ENCODE data around the gene ICAM3.
"Not testable (repeated sequence)": the region's sequence is repeated elsewhere in the genome, so short reads cannot be mapped to it uniquely, and the experiment has no call there.

The ICAM3 gene

DNA sequence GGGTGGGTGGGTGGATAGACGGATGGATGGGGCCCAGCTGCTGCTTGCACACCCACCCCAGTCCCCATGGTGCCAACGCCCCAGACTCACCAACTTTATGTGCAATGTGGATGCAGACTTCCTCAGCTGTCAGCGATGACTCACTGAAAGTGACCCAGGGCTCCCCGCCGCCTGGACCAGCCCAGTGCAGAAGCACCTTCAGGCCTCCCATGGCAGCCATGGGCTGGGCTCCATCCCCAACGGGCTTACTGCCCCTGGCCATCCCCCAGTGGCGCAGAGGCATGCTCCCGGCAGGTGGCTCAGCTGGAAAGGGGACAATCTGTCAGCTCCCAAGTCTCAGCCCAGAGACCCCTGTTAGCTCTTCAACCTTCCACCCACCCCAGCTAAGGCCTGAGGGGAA lies 38.7 kb upstream of the ICAM3 start:
- Mint-ChIP-seq H3K27ac (no peak overlapping the region), H3K4me3 (no peak overlapping the region), H3K4me1 (peaks cover 20% of the 10 kb centered on the region), H3K27me3 (ENCODE audit: low read depth, poor library complexity) (peaks cover 6% of the 10 kb centered on the region), H3K9me3 (no peaks in the 10 kb centered on the region), H3K36me3 (ENCODE audit: low read depth) (peaks cover 26% of the 10 kb centered on the region)
- DNase-seq: no peak
- TF ChIP-seq, protein P1, sequence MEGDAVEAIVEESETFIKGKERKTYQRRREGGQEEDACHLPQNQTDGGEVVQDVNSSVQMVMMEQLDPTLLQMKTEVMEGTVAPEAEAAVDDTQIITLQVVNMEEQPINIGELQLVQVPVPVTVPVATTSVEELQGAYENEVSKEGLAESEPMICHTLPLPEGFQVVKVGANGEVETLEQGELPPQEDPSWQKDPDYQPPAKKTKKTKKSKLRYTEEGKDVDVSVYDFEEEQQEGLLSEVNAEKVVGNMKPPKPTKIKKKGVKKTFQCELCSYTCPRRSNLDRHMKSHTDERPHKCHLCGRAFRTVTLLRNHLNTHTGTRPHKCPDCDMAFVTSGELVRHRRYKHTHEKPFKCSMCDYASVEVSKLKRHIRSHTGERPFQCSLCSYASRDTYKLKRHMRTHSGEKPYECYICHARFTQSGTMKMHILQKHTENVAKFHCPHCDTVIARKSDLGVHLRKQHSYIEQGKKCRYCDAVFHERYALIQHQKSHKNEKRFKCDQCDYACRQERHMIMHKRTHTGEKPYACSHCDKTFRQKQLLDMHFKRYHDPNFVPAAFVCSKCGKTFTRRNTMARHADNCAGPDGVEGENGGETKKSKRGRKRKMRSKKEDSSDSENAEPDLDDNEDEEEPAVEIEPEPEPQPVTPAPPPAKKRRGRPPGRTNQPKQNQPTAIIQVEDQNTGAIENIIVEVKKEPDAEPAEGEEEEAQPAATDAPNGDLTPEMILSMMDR (IDR thresholded peaks at IDR 0.05): no peak

DNA sequence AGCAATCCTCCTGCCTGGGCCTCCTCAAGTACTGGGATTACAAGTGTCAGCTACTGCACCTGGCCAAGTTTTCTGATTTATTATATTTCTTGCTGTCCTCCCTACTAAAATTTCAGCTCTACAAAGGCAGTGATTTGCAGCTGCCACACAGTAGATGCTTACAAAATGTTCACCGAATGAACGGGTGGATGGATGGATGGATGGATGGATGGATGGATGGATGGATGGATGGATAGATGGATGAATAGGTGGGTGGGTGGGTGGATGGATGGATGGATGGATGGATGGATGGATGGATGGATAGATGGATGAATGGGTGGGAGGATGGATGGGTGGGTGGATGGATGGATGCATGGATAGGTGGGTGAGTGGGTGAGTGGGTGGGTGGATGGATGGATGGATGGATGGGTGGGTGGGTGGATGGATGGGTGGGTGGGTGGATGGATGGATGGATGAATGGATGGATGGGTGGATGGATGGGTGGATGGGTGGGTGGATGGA lies 37.8 kb upstream of the ICAM3 start:
- not testable (repeated sequence) for H3K9me3 Mint-ChIP-seq; H3K27me3 Mint-ChIP-seq (ENCODE audit: low read depth, poor library complexity); DNase-seq; H3K4me3 Mint-ChIP-seq
- Mint-ChIP-seq H3K4me1 (peaks cover 20% of the 10 kb centered on the region), H3K27ac (peak overlapping the region; percentile 75), H3K36me3 (ENCODE audit: low read depth) (peaks cover 26% of the 10 kb centered on the region)

DNA sequence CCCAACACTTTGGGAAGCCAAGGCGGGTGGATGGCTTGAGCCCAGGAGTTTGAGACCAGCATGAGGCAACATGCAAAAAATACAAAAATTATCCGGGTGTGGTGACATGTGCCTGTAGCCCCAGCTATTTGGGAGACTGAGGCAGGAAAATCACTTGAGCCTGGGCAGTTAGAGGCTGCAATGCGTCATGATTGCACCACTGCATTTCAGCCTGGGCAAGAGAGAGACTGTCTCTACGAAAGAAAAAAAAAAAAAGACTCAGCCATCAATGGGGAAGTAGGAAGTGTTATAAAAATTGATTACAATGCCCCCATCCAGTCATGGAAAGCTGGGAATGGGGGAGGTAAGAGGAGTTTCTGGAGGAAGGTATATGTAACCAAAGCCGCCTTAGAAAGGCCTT lies 35.5 kb upstream of the ICAM3 start:
- H3K27ac Mint-ChIP-seq: no peak overlapping the region

DNA sequence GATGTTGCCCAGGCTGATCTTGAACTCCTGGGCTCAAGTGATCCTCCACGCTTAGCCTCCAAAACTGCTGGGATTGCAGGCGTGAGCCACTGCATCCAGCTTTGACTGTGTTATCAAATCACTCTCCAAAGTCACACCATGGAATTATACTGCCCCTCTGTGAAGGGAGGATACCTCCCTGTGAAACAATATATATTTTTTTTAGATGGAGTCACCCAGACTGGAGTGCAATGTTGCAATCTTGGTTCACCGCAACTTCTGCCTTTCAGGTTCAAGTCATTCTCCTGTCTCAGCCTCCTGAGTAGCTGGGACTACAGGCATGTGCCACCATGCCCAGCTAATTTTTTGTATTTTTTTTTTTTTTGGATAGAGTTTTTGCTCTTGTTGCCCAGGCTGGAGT lies 33.3 kb upstream of the ICAM3 start:
- no peak overlapping the region for H3K27ac Mint-ChIP-seq
- peaks cover 40% of the 10 kb centered on the region for H3K36me3 Mint-ChIP-seq (ENCODE audit: low read depth)
- H3K27me3 Mint-ChIP-seq (ENCODE audit: low read depth, poor library complexity): peaks cover 2% of the 10 kb centered on the region
- no peaks in the 10 kb centered on the region for H3K4me1 Mint-ChIP-seq
- TF ChIP-seq, protein P1 (IDR thresholded peaks at IDR 0.05): no peak
- no peak for DNase-seq
- peaks cover 9% of the 10 kb centered on the region for H3K9me3 Mint-ChIP-seq
- H3K4me3 Mint-ChIP-seq: no peak overlapping the region

More for the DNA sequence above, 35.5 kb upstream of the ICAM3 start:
- Mint-ChIP-seq H3K4me1 (peaks cover 6% of the 10 kb centered on the region), H3K4me3 (no peak overlapping the region), H3K36me3 (ENCODE audit: low read depth) (peaks cover 26% of the 10 kb centered on the region), H3K9me3 (no peaks in the 10 kb centered on the region), H3K27me3 (ENCODE audit: low read depth, poor library complexity) (peaks cover 2% of the 10 kb centered on the region)
- no peak for DNase-seq
- TF ChIP-seq, protein P1 (IDR thresholded peaks at IDR 0.05): no peak

DNA sequence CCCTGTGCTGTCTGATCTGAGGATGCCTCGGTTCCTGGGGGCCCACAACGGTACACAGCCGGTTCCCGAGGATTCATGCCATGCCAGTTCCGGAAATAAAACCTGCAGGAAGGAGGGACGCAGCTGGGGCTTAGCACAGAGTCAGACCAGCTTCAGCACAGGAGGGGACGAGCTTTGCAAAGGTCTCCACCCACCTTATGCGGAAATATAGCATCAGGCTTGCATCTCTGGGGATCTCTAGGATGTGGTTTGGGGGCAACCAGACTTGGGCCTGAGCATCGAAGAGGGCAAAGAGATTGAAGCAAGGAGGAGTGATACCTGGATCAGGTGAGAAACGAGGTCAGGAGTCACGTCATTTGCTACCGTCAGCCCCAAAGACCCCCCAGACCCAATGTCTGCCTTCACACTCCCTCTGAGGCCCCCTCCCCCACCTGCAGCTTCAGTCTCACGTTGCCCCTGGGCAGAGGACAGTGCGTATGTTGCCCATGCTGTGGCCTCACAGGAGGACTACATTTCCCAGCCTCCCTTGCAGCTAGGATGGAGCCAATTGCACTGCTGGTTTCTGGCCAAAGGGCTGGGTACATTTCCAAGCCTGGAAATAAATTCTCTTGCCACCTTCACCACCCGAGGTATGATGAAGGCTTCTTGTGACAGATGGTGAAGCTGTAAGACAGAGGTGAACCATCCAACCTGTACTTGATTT lies 28.8 kb upstream of the ICAM3 start:
- Mint-ChIP-seq H3K9me3 (peaks cover 9% of the 10 kb centered on the region), H3K27ac (no peak overlapping the region), H3K36me3 (ENCODE audit: low read depth) (peaks cover 40% of the 10 kb centered on the region), H3K4me1 (no peaks in the 10 kb centered on the region), H3K4me3 (no peak overlapping the region), H3K27me3 (ENCODE audit: low read depth, poor library complexity) (peaks cover 2% of the 10 kb centered on the region)
- TF ChIP-seq, protein P1 (IDR thresholded peaks at IDR 0.05): no peak
- DNase-seq: no peak

DNA sequence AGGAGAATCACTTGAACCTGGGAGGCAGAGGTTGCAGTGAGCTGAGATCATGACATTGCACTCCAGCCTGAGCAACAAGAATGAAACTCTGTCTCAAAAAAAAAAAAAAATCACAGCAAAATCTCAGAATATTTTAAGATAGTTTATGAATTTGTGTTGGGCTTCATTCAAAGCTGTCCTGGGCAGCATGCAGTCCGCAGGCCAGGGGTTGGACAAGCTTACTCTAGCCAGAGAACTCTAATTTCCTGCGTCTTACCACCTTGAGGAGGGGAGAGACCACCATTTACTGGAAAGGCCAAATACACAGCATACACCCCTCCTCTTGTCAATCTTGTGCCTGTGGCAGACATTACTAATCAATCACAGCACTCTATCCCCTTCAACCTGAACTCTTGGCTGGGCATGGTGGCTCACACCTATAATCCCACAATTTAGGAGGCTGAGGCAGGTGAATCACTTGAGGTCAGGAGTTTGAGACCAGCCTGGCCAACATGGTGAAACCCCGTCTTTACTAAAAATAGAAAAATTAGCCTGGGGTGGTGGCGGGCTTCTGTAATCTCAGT lies 27.6 kb upstream of the ICAM3 start:
- not testable (repeated sequence) for H3K4me1 Mint-ChIP-seq; H3K9me3 Mint-ChIP-seq; H3K27me3 Mint-ChIP-seq (ENCODE audit: low read depth, poor library complexity); DNase-seq; H3K27ac Mint-ChIP-seq; H3K4me3 Mint-ChIP-seq
- peaks cover 41% of the 10 kb centered on the region for H3K36me3 Mint-ChIP-seq (ENCODE audit: low read depth)

DNA sequence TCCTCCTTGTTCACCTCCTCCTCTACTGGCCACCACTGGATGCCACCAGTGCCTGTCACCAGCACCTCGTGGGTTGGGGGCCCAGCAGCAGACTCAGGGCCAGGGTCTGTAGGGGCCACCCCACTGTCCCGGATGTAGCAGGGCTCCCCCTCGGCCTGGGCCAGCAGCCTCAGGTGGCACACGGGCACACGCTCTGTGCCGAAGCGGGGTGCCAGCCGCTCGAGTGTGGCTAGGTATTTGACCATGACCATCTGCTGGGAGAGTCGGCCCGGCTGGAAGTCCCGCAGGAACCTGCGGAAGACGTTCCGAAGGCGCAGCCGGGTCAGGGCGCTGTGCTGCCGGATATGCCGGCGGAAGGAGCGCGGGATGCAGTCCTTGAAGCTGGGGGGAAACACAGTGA lies 26.1 kb upstream of the ICAM3 start:
- TF ChIP-seq, protein P1 (IDR thresholded peaks at IDR 0.05): no peak
- Mint-ChIP-seq H3K36me3 (ENCODE audit: low read depth) (peaks cover 41% of the 10 kb centered on the region), H3K9me3 (peaks cover 9% of the 10 kb centered on the region), H3K4me3 (no peak overlapping the region), H3K27ac (no peak overlapping the region), H3K4me1 (no peaks in the 10 kb centered on the region), H3K27me3 (ENCODE audit: low read depth, poor library complexity) (no peaks in the 10 kb centered on the region)
- no peak for DNase-seq

Measured in nephron progenitor cell (in vitro differentiated cells).